ENCODE data around the gene NDRG3.
"Not testable (repeated sequence)": the region's sequence is repeated elsewhere in the genome, so short reads cannot be mapped to it uniquely, and the experiment has no call there.

Gene NDRG3

GRCh38 chr20:36758276-36758675, 12.4 kb upstream of the NDRG3 start:
- no peak for DNase-seq

GRCh38 chr20:36756496-36756895, 10.6 kb upstream of the NDRG3 start:
- no peak for DNase-seq

GRCh38 chr20:36754656-36755222, 8.8 kb upstream of the NDRG3 start:
- DNase-seq, result peak; percentile 29

- DNase-seq, result no peak
These were observed 6.7 kb upstream of the NDRG3 start for GRCh38 chr20:36752582-36752981.

- DNase-seq, result no peak
These were observed 510 bp downstream of the NDRG3 start for GRCh38 chr20:36745234-36745926.

- DNase-seq, result no peak
These were observed 1.1 kb downstream of the NDRG3 start for GRCh38 chr20:36744764-36745191.

GRCh38 chr20:36744243-36744642, 1.6 kb downstream of the NDRG3 start:
- DNase-seq, result no peak

GRCh38 chr20:36742558-36742957, 3.3 kb downstream of the NDRG3 start:
- no peak for DNase-seq

- DNase-seq, result no peak
These were observed 4.8 kb downstream of the NDRG3 start for GRCh38 chr20:36741072-36741471.

GRCh38 chr20:36737183-36737499, 8.7 kb downstream of the NDRG3 start:
- no peak for DNase-seq

GRCh38 chr20:36736451-36737182, 9.3 kb downstream of the NDRG3 start:
- DNase-seq, result no peak

- no peak for DNase-seq
These were observed 13.4 kb downstream of the NDRG3 start for GRCh38 chr20:36732456-36732855.

- DNase-seq, result no peak
These were observed 16.9 kb downstream of the NDRG3 start for GRCh38 chr20:36728986-36729385.

- no peak for DNase-seq
These were observed 19.7 kb downstream of the NDRG3 start for GRCh38 chr20:36726168-36726567.

GRCh38 chr20:36720510-36720909, 25.4 kb downstream of the NDRG3 start:
- DNase-seq, result no peak

GRCh38 chr20:36717657-36718056, 28.2 kb downstream of the NDRG3 start:
- no peak for DNase-seq

GRCh38 chr20:36717021-36717420, 28.9 kb downstream of the NDRG3 start:
- no peak for DNase-seq

- no peak for DNase-seq
These were observed 33.1 kb downstream of the NDRG3 start for GRCh38 chr20:36712775-36713174.

- DNase-seq, result no peak
These were observed 36.8 kb downstream of the NDRG3 start for GRCh38 chr20:36709126-36709525.

- DNase-seq, result no peak
These were observed 42.4 kb downstream of the NDRG3 start for GRCh38 chr20:36703530-36703929.

- DNase-seq, result no peak
These were observed 45.5 kb downstream of the NDRG3 start for GRCh38 chr20:36700438-36700837.

- not testable (repeated sequence) for DNase-seq
These were observed 50.4 kb downstream of the NDRG3 start for GRCh38 chr20:36695467-36695866.

GRCh38 chr20:36688630-36689029, 57.3 kb downstream of the NDRG3 start:
- no peak for DNase-seq

GRCh38 chr20:36687850-36688249, 58.0 kb downstream of the NDRG3 start:
- no peak for DNase-seq

Measured in effector CD4-positive, alpha-beta T cell (primary cell).